Ishikawa (cell line): ENCODE results near the gene APBA3.

ENCODE experiments used
- EP300 ChIP-seq: IDR thresholded peaks from 2 replicates; pipeline ENCODE4 v1.6.1; 2012; ENCODE audit warnings: borderline replicate concordance
- RAD21 ChIP-seq: IDR thresholded peaks from 2 replicates; pipeline ENCODE4 v1.6.1; 2012; ENCODE audit warnings: low read depth
- USF1 ChIP-seq: IDR thresholded peaks from 2 replicates; pipeline ENCODE4 v1.6.1; 2012

DNA sequence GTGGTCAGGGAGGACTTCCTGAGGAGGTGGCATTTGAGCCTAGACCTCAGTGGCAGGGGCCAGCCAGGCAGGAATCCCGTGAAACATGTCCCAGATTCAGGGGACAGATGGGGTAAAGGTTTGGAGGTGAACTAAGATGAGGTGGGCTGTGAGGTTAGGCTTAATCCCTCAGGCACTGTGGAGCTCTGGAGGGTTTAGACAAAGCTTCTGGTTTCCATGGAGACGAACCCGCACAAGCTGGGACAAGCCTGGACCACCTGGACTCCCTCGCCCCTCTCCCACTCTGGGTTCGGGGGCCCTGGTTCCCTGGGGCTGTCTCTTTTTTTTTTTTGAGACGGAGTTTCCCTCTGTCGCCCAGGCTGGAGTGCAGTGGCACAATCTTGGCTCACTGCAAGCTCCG is 37.6 kb downstream of the APBA3 start:
- TF ChIP-seq RAD21 (no peak), EP300 (no peak), USF1 (no peak)
